Fibroblast of the aortic adventitia (primary cell): Measurements from ENCODE around the gene NCK2. TPM values are rescaled to one million over a fixed set of nuclear protein-coding genes. Genes with fewer than 3 reads are reported as not detected.

Source experiments
- DNase-seq: peaks from one replicate; pipeline ENCODE4 v3.0.0-alpha.2; 2010; ENCODE audit warnings: low read depth
- H3K4me3 ChIP-seq: 2 replicates; pipeline ENCODE4 v1.5.1; 2011; ENCODE audit warnings: low read depth, mild to moderate bottlenecking, control low read depth, low read length, moderate library complexity
- CTCF ChIP-seq: IDR thresholded peaks from 2 replicates; pipeline ENCODE4 v1.5.1; 2011; ENCODE audit warnings: mild to moderate bottlenecking, low read length, control low read depth, inconsistent platforms; ENCODE audit not compliant: insufficient read depth
- total RNA-seq: library from RNA; depleted of rRNA; stranded (reverse); fragments of >200 nt; gene quantifications from 2 replicates; pipeline ENCODE4 v1.2.3, GENCODE V29; 2012; ENCODE audit warnings: low replicate concordance

NCK2 gene
- total RNA-seq, 1 donor = 9.4 TPM

GRCh38 chr2:105870062-105870461 is 125.3 kb downstream of the NCK2 start:
- no peak for TF ChIP-seq CTCF
- no peak for DNase-seq
- H3K4me3 ChIP-seq = no peak overlapping the region

- no peak for TF ChIP-seq CTCF
- DNase-seq = no peak
- no peak overlapping the region for H3K4me3 ChIP-seq
These were observed 126.1 kb downstream of the NCK2 start for GRCh38 chr2:105870858-105871257.

GRCh38 chr2:105872142-105872728 is 127.5 kb downstream of the NCK2 start:
- TF ChIP-seq CTCF = no peak
- H3K4me3 ChIP-seq = no peak overlapping the region
- no peak for DNase-seq

GRCh38 chr2:105872830-105873229 is 128.1 kb downstream of the NCK2 start:
- no peak for TF ChIP-seq CTCF
- no peak overlapping the region for H3K4me3 ChIP-seq
- DNase-seq = no peak

- H3K4me3 ChIP-seq = no peak overlapping the region
- no peak for TF ChIP-seq CTCF
- no peak for DNase-seq
These were observed 128.6 kb downstream of the NCK2 start for GRCh38 chr2:105873281-105873680.

GRCh38 chr2:105873721-105874120 is 129.0 kb downstream of the NCK2 start:
- no peak overlapping the region for H3K4me3 ChIP-seq
- DNase-seq = peak; percentile 31
- TF ChIP-seq CTCF = no peak

GRCh38 chr2:105874466-105874865 is 129.8 kb downstream of the NCK2 start:
- no peak for TF ChIP-seq CTCF
- no peak for DNase-seq
- no peak overlapping the region for H3K4me3 ChIP-seq
